Gastroesophageal sphincter (tissue), 4 donors: ENCODE results near the gene CDK12. TPM values are rescaled to one million over a fixed set of nuclear protein-coding genes. Genes with fewer than 3 reads are reported as not detected.

ENCODE experiments used
- ATAC-seq: fragments of 150-250 bp; one replicate; pipeline ENCODE4 v1.9.1; 2016; ENCODE audit warnings: mild to moderate bottlenecking, moderate library complexity
- H3K27ac ChIP-seq, 4 donors: fragments of 200-600 bp; sonication (generic) in 3 of 4; 1 replicate in 3 of 4; 2 replicates in 1 of 4; pipeline ENCODE4 v1.5.1; 2016 to 2019
- H3K27me3 ChIP-seq: fragments of 200-600 bp; sonication (generic); one replicate; pipeline ENCODE4 v1.5.1; 2019
- H3K36me3 ChIP-seq, 2 donors: fragments of 200-600 bp; sonication (generic); one replicate each; pipeline ENCODE4 v1.5.1; 2019; ENCODE audit warnings: control low read depth in 1 of 2
- H3K4me1 ChIP-seq, 3 donors: fragments of 200-600 bp; sonication (generic); 1 replicate in 2 of 3; 2 replicates in 1 of 3; pipeline ENCODE4 v1.5.1; 2016 to 2019; ENCODE audit warnings: control low read depth in 2 of 3
- H3K4me3 ChIP-seq, 2 donors: fragments of 200-600 bp; sonication (generic); one replicate each; pipeline ENCODE4 v1.5.1; 2019; ENCODE audit warnings: mild to moderate bottlenecking in 1 of 2, moderate library complexity in 1 of 2
- H3K9me3 ChIP-seq, 3 donors: fragments of 200-600 bp; sonication (generic); one replicate each; pipeline ENCODE4 v1.5.1; 2017 to 2019; ENCODE audit warnings: control low read depth in 2 of 3
- EP300 ChIP-seq: sonication (generic); formaldehyde crosslinking; IDR thresholded peaks from one replicate; pipeline ENCODE4 v1.6.1; 2017; ENCODE audit warnings: antibody characterized with exemption, mild to moderate bottlenecking
- POLR2A ChIP-seq, 2 donors: fragments of 450-650 bp; IDR thresholded peaks; one replicate each; pipeline ENCODE4 v1.6.1; 2017; ENCODE audit warnings: antibody characterized with exemption in 2 of 2, mild to moderate bottlenecking in 2 of 2, moderate library complexity in 1 of 2
- POLR2AphosphoS5 ChIP-seq: sonication (generic); formaldehyde crosslinking; IDR thresholded peaks from one replicate; pipeline ENCODE4 v1.6.1; 2017; ENCODE audit warnings: antibody characterized with exemption
- WGBS, 2 donors: methylation state at CpG; one replicate each; pipeline ENCODE4 v1.1.5; 2018; ENCODE audit warnings: low coverage in 1 of 2; 5-methylcytosine and 5-hydroxymethylcytosine counted together
- total RNA-seq, 4 donors: library from RNA; depleted of rRNA; stranded (reverse); fragments of >200 nt; gene quantifications; one replicate each; pipeline ENCODE4 v1.1.0, GENCODE V29; 2016
- TF ChIP-seq, protein P1 (sequence below), 4 experiments: fragments of 200-600 bp in 2 of 4; fragments of 450-650 bp in 2 of 4; sonication (generic) in 1 of 4; IDR thresholded peaks; one replicate each; pipeline ENCODE4 v1.5.1; 2017 to 2019; ENCODE audit warnings: antibody characterized with exemption in 4 of 4, mild to moderate bottlenecking in 2 of 4, moderate library complexity in 2 of 4

Gene CDK12
- total RNA-seq, 4 donors from 2014 or later, result 29.9 to 47.3 (median 38.2) TPM

DNA sequence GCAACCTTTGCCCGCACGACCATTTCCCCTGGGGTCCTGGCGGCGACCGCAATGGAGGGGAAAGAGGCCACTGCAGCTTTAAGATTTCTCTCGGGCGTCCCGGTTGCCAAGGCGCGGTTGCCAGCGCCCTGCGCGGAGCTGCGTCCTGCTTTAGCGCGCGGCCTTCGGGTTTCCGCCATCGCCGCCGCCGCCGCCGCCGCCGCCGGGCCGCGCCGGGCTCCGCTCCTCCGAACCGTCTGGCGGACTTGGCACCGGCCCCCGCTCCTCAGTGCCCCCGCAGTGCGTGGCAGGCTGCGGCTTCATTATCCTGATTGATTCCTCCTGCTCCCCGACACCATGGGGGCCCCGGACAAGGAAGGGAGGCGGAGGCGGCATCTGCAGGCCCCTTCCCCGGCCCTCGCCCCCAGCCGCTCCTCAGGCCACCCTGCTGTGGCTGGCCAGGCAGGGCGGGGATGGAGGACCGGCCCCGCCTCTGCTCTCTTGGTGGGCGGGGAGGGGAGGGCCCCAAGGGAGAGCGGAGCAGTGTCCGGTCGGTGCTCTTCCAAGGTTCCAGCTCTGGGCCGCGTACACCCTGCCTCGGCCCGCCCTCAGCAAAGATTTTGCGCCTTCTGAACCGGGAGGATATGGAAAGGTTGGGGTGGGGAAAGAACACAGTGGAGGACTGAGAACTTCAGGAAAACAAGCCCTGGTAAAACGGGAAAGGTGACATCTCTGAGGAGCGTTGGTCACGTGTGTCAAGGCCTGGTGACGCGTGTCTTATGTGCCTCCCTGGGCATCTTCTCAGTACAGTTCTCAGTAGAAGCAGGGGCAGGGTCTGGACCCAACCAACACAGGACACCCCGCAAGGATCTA is 112.4 kb downstream of the CDK12 start:
- ATAC-seq, result peak; percentile 97
- H3K27ac ChIP-seq, result peak overlapping the region; percentile 3 to 93 (median 90)

DNA sequence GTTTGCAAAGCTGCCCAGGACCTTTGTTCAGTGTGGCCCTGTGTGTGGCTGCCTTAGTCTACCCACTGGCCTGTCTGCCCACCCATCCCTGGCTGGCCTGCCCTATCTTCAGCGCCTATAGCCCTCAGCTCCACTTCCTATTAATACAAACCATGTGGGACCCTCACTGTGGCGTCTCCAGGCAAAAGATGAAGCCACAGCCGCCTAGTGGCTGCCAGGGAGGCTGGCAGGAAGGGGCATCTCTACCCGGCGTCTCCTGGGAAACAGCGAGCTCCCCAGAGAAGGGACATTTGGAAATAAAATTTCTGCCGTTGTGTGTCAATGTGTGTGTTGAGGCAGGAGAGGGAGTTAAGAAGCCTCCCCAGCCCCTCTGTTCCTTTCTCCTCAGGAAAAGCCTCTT is 114.9 kb downstream of the CDK12 start:
- TF ChIP-seq EP300, result no peak
- WGBS, 2 donors, result 42 to 64% methylated on average over 6 to 7 of the region's 7 CpGs

More for the DNA sequence above, 112.4 kb downstream of the CDK12 start:
- Histone ChIP-seq H3K36me3 (peaks cover 0 to 16% of the 10 kb centered on the region in 2 donors), H3K4me3 (peak overlapping the region; percentile 32 to 75), H3K4me1 (peaks cover 0 to 19% (median 9%) of the 10 kb centered on the region in 3 donors), H3K9me3 (peaks cover 0 to 7% (median 0%) of the 10 kb centered on the region in 3 donors), H3K27me3 (no peaks in the 10 kb centered on the region)
- TF ChIP-seq POLR2A (IDR thresholded peaks at IDR 0.05) (peak; percentile 12 to 43), POLR2AphosphoS5 (no peak), EP300 (no peak)
- 4% methylated on average over 8 of the region's 66 CpGs; no CpG with 5 or more reads in 1 of the 2 donors for WGBS, 2 donors

DNA sequence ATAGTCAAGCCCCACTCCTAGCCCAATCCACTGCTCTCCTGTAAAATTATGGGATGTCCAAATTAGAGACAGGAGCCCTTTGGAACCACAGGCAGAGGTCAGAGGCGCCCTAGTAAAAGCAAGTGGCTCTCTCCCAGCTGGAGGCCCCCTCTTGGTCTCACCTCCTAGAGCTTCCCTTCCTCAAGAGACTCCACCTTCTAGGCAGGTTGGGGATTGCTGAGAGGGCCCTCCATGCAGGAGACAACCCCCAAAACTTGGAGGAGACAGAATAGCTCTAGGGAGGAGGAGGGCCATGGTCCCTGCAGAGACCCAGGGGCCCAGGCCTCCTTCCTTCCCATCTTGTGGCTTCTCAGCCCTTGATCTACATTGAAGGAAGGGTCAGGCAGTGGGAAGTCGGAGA is 117.0 kb downstream of the CDK12 start:
- Histone ChIP-seq H3K4me3 (no peak overlapping the region), H3K9me3 (no peaks in the 10 kb centered on the region), H3K27me3 (peaks cover 23% of the 10 kb centered on the region), H3K36me3 (no peaks in the 10 kb centered on the region), H3K27ac (no peak overlapping the region), H3K4me1 (peaks cover 0 to 10% (median 5%) of the 10 kb centered on the region in 3 donors)
- 79 to 86% methylated on average over 2 of the region's 2 CpGs for WGBS, 2 donors
- TF ChIP-seq POLR2AphosphoS5 (no peak), EP300 (no peak), POLR2A (IDR thresholded peaks at IDR 0.05) (no peak)
- TF ChIP-seq, protein P1, sequence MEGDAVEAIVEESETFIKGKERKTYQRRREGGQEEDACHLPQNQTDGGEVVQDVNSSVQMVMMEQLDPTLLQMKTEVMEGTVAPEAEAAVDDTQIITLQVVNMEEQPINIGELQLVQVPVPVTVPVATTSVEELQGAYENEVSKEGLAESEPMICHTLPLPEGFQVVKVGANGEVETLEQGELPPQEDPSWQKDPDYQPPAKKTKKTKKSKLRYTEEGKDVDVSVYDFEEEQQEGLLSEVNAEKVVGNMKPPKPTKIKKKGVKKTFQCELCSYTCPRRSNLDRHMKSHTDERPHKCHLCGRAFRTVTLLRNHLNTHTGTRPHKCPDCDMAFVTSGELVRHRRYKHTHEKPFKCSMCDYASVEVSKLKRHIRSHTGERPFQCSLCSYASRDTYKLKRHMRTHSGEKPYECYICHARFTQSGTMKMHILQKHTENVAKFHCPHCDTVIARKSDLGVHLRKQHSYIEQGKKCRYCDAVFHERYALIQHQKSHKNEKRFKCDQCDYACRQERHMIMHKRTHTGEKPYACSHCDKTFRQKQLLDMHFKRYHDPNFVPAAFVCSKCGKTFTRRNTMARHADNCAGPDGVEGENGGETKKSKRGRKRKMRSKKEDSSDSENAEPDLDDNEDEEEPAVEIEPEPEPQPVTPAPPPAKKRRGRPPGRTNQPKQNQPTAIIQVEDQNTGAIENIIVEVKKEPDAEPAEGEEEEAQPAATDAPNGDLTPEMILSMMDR (IDR thresholded peaks at IDR 0.05), result no peak
- no peak for ATAC-seq

More for the DNA sequence above, 114.9 kb downstream of the CDK12 start:
- Histone ChIP-seq H3K27me3 (peaks cover 16% of the 10 kb centered on the region), H3K9me3 (peaks cover 0 to 4% (median 0%) of the 10 kb centered on the region in 3 donors), H3K4me1 (peaks cover 0 to 19% (median 9%) of the 10 kb centered on the region in 3 donors), H3K36me3 (no peaks in the 10 kb centered on the region), H3K27ac (no peak overlapping the region), H3K4me3 (no peak overlapping the region)
- no peak for ATAC-seq

DNA sequence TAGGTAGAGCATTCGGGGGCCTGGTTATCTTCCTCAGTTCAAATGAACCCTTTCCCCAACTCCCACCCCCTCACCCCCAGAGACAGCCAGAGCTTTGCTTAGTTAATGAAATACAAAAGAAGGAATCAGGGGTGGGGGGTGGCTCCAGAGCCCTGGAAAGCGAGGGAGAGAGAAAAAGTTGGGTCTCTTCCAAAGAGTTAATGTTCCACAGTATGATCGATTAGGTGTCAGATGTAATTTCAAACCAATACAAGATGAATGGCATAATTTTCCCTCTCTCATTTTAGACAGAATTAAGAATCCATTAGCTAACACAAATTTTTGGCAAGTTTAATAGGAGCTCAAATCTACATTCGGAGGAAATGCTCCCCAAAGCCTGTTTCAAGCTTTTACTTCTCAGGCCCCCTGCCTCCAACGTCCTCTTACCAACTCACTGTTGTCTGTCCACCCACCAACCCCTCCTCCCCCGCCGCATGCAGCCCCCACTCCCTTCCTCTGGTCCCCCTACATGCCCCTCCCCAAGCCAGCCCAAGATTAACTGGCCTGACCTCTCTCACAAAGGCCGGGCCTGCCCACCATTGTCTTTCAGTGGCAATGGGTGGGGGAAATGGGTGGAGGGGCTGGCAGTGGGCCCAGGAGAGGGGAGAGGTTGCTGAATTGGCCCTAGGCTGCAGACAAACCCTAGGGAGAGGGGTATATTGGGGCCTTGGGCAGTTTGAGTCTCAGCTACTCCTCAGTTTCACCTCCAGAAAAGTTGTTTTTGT is 118.2 kb downstream of the CDK12 start:
- Histone ChIP-seq H3K4me1 (no peaks in the 10 kb centered on the region), H3K9me3 (no peaks in the 10 kb centered on the region), H3K36me3 (no peaks in the 10 kb centered on the region), H3K4me3 (no peak overlapping the region), H3K27ac (no peak overlapping the region), H3K27me3 (peaks cover 23% of the 10 kb centered on the region)
- WGBS, 2 donors, result 36 to 46% methylated on average over 4 to 7 of the region's 8 CpGs
- ATAC-seq, result no peak
- TF ChIP-seq EP300, result no peak
- TF ChIP-seq POLR2AphosphoS5, result no peak

DNA sequence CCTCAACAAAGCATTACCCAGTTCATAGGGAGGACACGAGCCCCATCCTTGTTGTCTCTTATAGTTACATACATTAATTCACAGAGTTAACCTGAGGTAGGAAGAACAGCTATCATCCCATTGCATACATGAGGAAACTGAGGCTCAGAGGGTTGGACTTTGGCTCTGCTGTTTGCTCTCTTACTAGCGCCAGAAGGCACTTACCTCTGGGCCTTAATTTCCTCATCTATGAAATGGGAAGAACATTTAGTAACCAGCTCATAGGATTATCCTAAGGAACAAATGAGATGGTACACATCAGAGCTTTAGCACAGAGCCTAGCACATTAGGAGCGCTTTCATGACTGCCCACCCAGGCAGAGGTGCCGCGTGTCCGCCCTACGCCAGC is 118.8 kb downstream of the CDK12 start:
- TF ChIP-seq, protein P1 (IDR thresholded peaks at IDR 0.05), result no peak
- TF ChIP-seq EP300, result no peak
- no peak for TF ChIP-seq POLR2A (IDR thresholded peaks at IDR 0.05)
- TF ChIP-seq POLR2AphosphoS5, result no peak
- H3K27me3 ChIP-seq, result peaks cover 23% of the 10 kb centered on the region
- no peaks in the 10 kb centered on the region for H3K9me3 ChIP-seq
- H3K36me3 ChIP-seq, result no peaks in the 10 kb centered on the region
- no peak overlapping the region for H3K4me3 ChIP-seq
- WGBS, 2 donors, result 90 to 93% methylated on average over 3 to 5 of the region's 7 CpGs
- ATAC-seq, result no peak
- H3K27ac ChIP-seq, result no peak overlapping the region
- no peaks in the 10 kb centered on the region for H3K4me1 ChIP-seq

DNA sequence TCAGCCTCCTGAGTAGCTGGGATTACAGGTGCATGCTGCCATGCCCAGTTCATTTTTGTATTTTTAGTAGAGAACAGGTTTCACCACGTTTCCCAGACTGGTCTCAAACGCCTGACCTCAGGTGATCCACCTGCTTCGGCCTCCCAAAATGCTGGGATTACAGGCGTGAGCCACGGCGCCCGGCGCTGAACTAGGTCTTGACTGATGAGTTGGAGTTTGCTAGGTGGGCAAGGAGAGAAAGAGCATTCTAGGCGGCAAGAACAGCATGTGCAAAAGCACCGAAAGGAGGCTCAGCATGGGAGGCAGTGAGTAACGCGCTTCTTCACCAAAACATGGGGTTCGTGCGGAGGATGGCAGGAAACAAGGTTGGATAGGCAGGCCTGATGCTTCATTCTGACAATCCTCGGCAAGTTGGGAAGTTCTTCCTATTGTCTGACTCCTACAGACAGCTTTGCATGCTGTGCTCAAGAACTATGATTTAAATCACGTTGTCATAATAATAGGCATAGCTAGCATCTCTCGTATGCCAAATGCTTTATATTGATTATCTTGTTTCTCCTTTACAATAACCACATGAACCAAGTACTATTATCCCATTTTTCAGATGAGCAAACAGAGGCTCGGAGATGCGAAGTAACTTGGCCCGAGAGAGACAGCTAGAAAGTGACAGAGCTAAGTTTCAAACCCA is 119.9 kb downstream of the CDK12 start:
- Histone ChIP-seq H3K4me3 (no peak overlapping the region), H3K36me3 (no peaks in the 10 kb centered on the region), H3K27me3 (peaks cover 23% of the 10 kb centered on the region), H3K9me3 (no peaks in the 10 kb centered on the region), H3K27ac (no peak overlapping the region), H3K4me1 (no peaks in the 10 kb centered on the region)
- TF ChIP-seq, protein P1 (IDR thresholded peaks at IDR 0.05), result no peak
- TF ChIP-seq POLR2AphosphoS5, result no peak
- no peak for TF ChIP-seq EP300
- TF ChIP-seq POLR2A (IDR thresholded peaks at IDR 0.05), result no peak
- WGBS, 2 donors, result 87 to 90% methylated on average over 9 of the region's 20 CpGs
- ATAC-seq, result no peak
